Stimulated activated CD8-positive, alpha-beta memory T cell treated with anti-CD3 and anti-CD28 coated beads, Interleukin-2, amount 100 ng/mL, for 48 hours (primary cell): ENCODE results near the gene ATAD3A.
"Not testable (repeated sequence)": the region's sequence is repeated elsewhere in the genome, so short reads cannot be mapped to it uniquely, and the experiment has no call there.

ENCODE experiments used
- DNase-seq, 2 donors: peaks; one replicate each; pipeline ENCODE4 v3.0.0-alpha.2; 2020; ENCODE audit warnings: low read depth in 2 of 2

Gene ATAD3A

DNA sequence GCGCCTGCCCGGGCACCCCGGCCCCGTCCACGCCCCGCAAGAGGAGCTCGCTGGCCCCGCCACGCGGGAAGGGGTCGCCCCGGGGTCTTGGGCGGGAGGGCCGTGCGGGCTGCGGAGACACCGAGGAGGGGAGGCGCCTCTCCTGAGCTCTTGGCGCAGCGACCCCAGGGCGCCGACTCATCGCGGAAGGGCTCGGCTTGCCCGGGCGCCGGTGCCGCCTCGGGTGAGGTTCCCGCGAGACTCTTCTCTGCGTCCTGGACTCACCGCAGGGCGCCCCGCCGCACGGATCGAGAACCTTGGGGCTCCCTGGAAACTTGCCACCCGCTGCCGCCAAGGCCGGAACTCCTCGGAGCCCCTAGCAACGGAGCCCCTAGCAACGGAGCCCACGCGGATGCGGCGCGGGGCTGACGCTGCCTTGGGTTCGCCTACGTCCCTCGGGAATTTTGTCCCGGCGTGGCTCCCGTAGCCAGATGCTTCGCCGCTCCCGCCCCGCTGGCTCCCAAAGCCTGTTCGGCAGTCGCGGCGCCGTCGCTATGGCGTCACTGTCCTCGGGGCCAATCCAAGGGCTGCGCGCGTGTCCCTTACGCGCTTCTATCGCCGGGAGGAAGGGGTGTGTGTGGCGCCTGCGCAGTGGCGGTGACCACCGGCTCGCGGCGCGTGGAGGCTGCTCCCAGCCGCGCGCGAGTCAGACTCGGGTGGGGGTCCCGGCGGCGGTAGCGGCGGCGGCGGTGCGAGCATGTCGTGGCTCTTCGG lies at the start of gene ATAD3A:
Gene ATAD3A (plus strand): TSS at position 630 of the 753 bp plus-strand sequence. CDS start 107 bp downstream, at position 737.
- peak; percentile 96 for DNase-seq

DNA sequence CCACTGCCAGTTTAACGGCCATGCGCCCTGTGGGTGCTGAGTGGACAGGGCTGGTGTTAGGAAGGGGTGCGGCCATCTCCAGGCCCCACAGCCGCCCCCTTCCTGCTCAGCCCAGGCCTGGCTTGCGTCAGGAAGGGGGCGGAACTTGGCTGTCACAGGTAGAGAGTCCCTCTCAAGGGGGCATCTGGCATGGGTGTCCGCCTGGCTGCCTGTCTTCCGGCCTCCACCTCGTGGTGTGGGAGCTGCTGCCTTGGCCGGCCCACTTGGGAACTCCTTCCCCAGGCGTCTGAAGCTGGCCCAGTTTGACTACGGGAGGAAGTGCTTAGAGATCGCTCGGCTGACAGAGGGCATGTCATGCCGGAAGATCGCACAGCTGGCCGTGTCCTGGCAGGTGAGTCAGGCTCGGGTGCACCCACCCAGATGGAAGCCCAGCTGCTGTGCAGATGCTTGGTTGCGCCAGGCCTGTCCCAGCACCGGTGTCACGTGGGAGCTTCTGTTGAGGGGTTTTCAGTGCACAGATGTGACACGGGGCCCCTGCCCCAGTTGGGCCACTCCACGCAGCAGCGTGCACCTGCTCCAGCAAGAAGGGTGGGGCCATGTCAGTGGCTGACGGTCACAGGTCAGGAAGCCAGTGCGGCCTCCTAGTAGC lies 49.5 kb upstream of the ATAD3A start:
- no peak for DNase-seq

DNA sequence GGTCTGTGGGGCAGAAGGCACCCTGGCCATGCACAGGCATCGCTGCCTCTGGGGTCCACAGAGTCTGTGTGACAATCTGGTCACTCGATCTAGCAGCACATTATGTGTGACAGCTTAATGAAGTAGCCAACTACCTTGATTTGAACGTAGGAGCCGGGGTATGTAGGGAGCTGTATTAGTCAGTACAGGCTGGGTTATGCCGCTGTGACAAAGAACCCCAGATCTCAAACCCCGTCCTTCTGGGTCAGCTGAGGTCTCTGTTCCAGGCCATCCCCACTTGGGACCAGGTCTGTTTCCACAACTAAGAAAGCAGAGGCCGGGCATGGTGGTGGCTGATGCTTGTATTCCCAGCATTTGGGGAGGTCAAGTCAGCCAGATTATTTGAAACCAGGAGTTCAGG lies 48.6 kb upstream of the ATAD3A start:
- DNase-seq: no peak

DNA sequence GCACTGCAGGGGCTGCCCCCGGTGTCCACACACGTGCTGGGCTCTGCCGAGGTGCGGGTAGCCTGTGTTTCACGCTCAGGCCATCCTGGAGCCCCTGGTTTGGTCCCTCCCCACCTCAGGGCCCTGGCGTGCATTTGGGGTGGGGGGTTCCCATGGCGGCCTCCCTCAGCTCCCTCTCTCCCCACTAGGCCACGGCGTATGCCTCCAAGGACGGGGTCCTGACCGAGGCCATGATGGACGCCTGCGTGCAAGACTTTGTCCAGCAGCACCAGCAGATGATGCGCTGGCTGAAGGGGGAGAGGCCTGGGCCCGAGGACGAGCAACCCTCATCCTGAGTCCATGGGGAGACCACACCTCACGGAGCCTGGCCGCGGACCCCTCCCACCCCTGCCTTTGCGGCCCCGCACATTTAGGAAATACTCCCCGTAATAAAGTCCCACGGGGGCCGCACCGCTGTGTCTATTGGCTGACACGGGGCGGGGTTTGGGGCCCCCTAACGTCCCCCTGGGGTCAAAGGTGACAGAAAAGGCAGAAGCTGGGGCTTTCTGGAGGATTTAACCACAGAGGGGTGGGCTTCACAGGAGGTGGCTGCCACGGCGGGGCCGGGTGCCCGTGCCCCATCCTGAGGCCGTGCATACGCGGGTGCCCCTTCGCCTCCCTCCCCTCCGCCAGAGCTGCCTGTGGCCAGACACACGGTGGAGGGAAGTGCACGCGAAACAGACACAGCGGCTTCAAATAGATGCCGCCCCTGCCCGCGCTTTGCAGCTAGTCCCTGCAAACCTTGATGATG lies 43.6 kb upstream of the ATAD3A start:
- DNase-seq: not testable (repeated sequence)

DNA sequence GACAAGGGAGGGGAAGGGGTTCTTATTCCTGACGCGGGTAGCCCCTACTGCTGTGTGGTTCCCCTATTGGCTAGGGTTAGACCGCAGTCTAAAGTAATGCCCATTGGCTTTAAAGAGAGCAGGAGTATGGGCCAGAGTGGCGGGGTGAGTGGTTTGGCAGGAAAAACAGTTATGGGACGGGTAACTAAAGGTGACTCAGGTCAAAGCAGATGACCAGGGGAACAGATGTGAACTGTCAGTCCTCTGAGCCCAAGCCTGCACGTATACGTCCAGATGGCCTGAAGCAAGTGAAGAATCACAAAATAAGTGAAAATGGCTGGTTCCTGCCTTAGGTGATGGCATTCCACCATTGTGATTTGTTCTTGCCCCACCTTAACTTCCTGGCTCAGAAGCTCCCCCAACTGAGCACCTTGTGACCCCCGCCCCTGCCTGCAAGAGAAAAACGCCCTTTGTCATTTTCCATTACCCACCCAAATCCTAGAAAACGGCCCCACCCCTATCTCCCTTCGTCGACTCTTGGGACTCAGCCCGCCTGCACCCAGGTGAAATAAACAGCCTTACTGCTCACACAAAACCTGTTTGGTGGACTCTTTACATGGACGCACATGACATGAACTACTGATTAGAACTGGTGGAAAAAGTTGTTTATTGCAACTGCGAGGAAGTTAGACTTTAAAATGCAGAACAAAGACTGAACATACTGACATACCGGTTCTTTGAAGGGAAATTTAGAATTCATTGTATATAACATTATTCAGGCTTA lies 41.2 kb upstream of the ATAD3A start:
- no peak for DNase-seq

DNA sequence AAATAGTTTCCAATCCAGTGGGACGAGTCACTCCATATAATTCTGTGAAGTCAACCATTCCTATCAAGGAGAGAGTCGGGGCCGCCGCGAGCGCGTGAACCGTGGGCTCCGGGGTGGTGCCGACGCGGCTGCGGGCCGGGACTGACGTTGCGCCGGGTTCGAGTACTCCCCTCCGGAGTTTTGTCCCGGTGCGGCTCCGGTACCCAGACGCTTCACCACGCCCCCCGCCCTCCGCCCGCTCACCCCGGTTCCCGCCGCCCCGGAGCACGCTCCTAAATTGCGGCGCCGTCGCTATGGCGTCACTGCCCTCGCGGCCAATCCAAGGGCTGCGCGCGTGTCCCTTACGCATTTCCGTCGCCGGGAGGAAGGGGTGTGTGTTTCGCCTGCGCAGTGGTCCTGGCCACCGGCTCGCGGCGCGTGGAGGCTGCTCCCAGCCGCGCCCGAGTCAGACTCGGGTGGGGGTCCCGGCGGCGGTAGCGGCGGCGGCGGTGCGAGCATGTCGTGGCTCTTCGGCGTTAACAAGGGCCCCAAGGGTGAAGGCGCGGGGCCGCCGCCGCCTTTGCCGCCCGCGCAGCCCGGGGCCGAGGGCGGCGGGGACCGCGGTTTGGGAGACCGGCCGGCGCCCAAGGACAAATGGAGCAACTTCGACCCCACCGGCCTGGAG lies 40.4 kb upstream of the ATAD3A start, which contains the start of gene ATAD3B:
Gene ATAD3B (plus strand): TSS at position 377 of the 664 bp plus-strand sequence. CDS start 120 bp downstream, at position 497.
- peak; percentile 96 for DNase-seq

DNA sequence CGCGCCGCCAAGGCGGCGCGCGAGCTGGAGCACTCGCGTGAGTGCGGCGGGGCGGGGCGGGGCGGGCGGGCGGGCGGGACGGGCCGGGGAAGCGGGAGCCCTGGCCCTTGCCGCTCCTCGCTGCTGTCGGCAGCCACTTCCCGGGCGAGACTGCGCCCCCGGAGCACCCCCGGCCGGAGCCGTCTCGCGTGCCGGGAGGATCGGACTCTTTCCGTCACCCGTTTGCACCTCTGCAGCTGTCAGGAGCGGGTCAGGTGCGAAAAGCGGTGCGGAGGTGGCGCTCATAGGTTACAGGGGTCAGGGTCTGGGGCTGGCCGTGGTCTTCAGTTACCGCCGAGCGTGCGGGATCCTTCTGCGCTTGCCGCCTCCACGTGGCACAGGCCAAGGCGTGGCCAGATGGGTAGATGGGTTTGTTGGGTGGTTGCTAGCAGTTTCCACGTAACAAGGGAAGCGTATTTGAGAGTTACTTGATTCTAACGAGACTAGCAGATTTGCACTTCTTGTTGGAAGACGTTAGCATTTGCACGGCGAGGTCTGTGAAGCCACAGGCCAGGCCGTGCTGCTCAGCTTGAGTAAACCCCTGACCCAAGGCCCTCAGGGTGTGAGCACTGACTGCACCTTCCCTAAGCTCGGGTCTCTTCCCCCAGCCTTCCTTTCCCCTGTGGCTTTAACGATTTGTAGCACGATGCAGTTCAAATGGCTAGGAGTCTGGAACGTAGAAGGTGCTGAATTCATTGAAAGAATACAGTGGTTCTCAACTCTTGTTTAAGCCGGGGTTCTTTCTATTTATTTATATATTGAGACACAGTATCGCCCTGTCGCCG lies 39.7 kb upstream of the ATAD3A start:
- DNase-seq: not testable (repeated sequence)

DNA sequence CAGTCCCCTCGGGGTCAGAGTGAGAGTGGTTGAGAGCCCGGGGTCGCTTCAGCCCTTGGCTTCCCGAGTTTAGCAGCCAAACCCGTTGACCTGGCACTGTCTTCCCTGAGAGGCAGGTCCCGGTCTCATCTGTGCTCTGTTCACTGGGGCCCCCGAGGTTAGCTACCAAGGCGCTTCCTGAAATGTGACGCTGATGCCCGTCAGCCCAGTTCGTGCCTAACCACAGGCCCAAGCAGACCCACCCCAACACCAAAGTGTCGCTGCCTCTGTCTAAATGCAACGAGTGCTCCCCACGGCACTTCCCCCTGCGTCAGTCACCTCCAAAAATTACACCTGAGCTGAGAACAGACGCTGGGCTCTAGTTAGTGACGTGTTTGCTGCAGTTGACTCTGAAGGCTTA lies 36.0 kb upstream of the ATAD3A start:
- DNase-seq: not testable (repeated sequence)

DNA sequence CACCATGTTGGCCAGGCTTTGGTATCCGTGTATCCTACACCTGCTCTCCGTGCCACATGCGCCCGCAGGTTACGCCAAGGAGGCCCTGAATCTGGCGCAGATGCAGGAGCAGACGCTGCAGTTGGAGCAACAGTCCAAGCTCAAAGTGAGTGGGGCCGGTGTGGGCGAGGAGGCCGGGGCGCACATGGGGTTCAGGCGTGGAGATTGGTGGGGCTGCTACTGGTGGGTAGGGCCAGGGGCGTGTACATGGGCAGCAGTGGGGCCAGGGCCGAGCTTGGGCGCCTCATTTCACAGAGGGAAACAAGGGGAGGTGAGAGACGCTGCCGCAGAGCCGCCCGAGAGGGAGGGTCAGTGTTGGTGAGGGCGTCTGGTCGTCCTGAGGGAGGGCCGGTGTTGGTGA lies 34.8 kb upstream of the ATAD3A start:
- no peak for DNase-seq

DNA sequence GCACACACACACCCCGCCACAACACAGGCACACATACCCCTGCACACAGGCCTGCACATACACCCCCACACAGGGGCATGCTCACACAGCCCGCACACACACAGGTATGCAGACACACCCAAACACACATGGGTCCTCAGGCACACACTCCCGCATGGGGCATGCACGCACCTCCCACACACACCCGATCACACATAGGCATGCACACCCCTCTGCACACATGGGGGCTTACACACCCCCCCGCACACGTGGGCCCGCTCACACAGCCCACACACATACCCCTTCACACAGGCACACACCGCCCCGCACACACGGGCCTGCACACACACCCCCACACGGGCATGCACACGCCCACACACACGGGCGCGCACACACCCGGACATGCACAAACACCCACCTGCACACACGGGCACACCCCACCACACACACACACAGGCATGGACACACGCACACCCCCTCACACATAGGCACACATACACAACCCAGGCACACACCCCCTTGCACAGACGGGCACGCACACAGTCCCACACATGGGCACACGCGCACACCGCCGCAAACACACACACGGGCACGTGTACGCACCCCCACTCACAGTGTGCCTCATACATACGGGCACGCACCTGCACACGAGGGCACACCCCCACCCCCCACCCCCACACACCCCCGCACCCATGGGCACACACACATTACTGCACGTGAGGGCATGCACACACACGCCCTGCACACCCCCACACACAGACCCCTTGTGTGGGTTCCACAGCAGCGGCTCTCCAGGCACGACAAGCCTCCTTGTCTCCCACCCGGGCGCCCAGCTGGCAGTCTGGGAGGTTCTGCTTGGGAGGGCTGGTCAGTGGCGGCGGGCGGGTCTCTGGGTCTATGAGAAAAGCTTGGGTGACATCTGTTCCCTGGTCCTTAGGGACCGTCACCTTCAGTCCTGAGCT lies 32.1 kb upstream of the ATAD3A start:
- no peak for DNase-seq

DNA sequence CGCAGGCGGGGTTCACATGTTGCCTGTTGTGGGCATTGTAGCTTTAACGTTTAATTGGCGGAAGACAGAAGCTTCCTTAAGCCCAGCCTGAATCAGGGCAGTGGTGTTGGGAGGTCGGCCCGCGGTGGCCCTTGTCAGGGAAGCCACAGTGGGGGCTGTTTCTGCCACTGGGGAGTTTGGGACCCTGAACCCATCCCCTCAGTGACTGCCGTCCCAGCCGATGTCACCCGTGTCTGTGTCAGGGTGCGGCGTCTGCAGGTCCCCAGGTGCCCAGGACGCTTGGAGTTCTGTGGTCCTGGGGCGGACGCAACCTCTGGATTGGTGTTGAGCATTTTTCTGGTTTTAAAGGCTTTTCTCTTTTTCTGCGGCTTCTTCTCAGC lies 31.5 kb upstream of the ATAD3A start:
- not testable (repeated sequence) for DNase-seq

DNA sequence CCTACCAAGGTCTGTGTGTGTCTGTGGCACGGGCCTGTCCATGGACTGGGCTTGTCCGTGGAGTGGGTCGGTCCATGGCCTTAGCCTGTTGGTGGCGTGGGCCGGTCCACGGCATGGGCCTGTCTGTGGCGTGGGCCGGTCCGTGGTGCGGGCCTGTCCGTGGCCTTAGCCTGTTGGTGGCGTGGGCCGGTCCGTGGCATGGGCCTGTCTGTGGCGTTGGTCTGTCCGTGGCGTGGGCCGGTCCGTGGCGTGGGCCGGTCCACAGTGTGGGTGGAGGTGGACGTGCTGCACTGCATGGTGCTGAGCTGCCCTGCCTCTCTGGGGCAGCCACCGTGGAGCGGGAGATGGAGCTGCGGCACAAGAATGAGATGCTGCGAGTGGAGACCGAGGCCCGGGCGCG lies 30.2 kb upstream of the ATAD3A start:
- not testable (repeated sequence) for DNase-seq

DNA sequence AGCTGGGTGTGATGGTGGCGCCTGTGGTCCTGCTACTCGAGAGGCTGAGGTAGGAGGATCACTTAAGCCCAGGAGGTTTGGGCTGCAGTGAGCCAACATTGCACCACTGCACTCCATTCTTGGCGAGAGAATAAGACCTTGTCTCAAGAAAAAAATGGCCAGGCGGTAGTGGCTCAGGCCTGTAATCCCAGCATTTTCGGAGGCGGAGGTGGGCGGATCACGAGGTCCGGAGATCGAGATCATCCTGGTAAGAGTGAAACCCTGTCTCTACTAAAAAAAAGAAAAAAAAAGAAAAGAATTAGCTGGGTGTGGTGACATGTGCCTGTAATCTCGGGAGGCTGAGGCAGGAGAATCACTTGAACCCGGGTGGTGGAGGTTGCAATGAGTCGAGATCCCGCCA lies 29.1 kb upstream of the ATAD3A start:
- no peak for DNase-seq

DNA sequence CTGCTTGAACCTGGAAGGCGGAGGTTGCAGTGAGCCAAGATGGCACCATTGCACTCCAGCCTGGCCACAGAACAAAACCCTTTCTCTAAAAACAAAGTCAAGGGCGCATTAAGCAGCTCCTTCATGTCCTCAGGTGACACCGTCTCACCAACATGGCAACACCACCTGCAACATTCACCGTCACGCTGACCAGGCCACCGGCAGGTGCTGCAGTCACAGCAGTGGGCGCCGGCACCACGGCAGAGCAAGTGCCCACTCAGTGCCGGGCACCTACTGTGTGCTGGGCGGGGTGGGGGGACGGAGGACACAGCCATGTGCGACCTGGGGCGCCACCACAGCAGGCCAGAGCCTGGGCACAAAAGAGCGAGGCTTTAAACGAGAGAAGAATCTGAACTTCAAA lies 28.2 kb upstream of the ATAD3A start:
- DNase-seq: no peak

DNA sequence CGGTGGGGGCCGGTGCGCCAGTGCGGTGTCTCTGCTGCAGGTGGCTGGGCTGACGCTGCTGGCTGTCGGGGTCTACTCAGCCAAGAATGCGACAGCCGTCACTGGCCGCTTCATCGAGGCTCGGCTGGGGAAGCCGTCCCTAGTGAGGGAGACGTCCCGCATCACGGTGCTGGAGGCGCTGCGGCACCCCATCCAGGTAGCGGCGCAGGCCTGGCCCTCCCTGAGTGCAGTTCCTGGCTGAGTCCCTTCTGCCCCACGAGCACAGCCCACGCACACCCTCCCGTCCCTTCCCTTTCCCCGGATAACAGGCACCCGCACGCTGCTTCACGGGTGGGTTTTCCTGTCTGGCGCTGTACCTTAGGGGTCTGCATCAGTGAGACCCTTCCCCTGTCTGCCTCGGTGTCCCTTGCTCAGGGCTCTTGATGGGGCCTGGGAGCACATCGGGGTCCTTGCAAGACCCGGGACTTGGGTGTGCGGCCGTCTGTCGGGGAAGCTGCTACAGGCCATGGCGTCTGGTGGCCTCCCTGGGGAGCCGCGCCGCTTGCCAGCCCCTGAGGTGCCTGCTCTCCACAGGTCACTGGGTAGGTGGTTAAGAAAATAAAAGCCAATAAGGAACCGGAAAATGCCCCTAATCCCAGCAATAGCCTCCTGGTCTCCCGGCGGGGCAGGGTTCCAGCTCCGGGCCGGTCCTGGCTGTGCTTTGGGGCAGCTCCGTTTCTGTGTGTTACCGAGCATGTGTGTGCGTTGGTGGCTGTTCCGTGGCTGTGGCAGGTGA lies 26.8 kb upstream of the ATAD3A start:
- DNase-seq: not testable (repeated sequence)

DNA sequence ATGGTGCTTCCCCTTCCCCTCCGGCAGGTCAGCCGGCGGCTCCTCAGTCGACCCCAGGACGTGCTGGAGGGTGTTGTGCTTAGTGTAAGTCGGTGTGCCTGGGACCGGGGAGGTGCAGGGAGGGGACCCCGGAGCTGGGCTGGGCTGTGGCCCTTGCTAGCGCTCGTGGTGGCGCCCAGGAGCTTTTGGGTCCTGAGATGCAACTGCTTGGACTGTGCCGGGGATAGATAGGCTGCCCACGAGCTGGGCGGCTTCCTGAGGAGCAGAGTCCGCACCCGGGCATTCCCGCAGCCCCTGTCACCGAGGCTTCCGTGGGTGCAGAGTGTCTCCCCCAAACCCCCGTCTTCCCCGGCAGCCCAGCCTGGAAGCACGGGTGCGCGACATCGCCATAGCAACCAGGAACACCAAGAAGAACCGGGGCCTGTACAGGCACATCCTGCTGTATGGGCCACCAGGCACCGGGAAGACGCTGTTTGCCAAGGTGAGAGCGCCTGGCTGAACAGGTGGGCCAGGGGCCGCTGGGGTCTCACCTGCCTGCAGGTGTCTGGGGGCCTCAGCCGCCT lies 26.1 kb upstream of the ATAD3A start:
- DNase-seq: not testable (repeated sequence)

DNA sequence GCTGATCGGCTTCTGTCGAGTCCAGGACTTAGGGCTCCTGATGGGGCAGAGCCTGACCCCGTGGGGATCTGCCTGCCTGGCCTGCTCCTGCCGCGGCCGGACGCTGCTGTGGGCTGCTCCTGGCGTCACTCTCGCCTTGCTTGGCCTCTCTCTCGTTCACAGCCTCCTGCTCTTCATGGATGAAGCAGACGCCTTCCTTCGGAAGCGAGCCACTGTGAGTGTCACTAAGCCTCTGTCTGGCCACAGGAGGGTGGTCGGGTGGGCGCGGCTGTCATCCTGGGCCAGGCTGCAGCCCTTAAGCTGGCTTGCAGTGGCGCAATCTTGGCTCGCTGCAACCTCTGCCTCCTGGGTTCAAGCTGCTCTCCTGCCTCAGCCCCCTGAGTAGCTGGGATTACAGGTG lies 24.3 kb upstream of the ATAD3A start:
- no peak for DNase-seq

DNA sequence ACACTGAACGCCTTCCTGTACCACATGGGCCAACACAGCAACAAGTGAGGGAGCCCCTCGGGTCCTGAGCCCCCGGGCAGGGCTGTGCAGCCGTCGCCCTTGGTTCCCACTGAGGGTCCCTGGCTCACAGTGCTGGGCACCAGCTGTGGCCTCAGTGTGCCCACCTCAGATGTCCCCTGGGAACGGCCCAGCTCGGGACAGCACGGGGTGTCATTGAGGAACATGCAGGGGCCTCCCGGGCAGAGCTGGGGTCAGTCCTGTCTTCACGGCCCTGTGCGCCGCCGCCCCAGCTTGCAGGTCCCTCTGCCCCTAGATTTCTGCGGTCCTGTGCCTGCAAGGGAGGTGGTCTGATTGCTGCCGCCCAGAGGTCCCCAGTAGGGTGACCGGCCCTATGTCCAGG lies 22.7 kb upstream of the ATAD3A start:
- no peak for DNase-seq
